ENCODE measurements around the gene TOMM20.

The TOMM20 gene

DNA sequence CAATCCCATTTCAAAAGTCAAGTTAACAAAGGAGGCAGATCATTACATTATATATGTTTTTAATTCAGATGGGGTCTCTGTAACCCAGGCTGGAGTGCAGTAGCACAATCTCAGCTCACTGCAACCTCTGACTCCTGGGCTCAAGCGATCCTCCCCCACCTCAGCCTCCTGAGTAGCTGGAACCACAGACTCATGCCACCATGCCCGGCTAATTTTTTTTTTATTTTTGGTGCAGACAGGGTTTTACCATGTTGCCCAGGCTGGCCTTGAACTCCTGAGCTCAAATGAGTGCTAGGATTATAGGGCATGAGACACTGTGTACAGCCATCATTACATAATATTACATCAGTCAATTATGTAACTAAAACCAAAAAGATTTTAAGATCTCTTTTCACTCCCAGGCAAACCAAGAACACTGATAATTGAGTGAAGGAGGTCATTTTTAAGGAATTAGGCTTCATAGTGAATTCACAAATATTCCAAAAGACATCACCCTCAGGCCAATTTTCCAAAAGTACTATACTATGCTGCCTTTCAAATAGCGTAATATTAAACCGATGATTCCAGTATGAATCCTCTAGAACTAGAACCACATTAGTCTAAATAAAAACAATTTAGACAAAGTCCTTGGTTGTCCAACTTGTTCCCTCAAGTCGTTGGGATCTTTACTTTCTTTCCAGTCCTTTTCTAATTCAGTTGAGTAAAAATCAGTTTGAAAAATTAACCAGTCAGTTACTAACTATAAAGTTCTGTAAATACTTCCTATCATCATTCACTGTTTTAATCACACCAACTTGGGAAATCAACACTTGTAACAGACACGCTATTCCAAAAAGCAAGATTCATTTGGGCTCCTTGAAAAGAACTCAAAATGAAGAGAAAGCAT lies 16.1 kb downstream of the TOMM20 start:
- TF ChIP-seq, protein P1, sequence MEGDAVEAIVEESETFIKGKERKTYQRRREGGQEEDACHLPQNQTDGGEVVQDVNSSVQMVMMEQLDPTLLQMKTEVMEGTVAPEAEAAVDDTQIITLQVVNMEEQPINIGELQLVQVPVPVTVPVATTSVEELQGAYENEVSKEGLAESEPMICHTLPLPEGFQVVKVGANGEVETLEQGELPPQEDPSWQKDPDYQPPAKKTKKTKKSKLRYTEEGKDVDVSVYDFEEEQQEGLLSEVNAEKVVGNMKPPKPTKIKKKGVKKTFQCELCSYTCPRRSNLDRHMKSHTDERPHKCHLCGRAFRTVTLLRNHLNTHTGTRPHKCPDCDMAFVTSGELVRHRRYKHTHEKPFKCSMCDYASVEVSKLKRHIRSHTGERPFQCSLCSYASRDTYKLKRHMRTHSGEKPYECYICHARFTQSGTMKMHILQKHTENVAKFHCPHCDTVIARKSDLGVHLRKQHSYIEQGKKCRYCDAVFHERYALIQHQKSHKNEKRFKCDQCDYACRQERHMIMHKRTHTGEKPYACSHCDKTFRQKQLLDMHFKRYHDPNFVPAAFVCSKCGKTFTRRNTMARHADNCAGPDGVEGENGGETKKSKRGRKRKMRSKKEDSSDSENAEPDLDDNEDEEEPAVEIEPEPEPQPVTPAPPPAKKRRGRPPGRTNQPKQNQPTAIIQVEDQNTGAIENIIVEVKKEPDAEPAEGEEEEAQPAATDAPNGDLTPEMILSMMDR (IDR thresholded peaks at IDR 0.05; ENCODE audit: low read depth, low read length) = no peak
- Histone ChIP-seq H3K9me3 (ENCODE audit: severe bottlenecking) (no peaks in the 10 kb centered on the region), H3K27me3 (ENCODE audit: insufficient read depth, low read depth, severe bottlenecking) (no peaks in the 10 kb centered on the region), H3K4me3 (ENCODE audit: low read depth, low read length) (no peak overlapping the region), H3K36me3 (peaks cover 88% of the 10 kb centered on the region), H3K27ac (no peak overlapping the region)
- no peak for DNase-seq

DNA sequence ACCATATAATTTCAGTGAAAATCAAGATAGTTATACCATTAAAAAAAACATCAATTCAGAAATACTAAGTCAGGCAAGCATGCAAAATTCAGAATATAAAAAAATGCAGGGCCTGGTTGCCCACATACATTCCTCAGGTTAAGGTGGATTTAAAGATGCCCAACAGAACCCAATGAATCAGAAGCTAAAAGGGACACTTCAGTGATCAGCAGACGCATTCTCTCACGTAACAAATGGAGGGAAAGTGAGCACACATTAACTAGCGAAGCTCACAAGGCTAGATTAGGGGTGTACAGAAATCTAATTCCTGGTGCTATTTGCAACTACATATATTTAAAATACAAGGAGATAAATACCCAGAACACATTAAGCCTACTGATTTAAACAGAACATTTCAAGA lies 17.5 kb downstream of the TOMM20 start:
- Histone ChIP-seq H3K36me3 (peaks cover 78% of the 10 kb centered on the region), H3K9me3 (ENCODE audit: severe bottlenecking) (no peaks in the 10 kb centered on the region), H3K27ac (no peak overlapping the region), H3K4me3 (ENCODE audit: low read depth, low read length) (no peak overlapping the region), H3K27me3 (ENCODE audit: insufficient read depth, low read depth, severe bottlenecking) (no peaks in the 10 kb centered on the region)
- DNase-seq = no peak
- TF ChIP-seq, protein P1 (IDR thresholded peaks at IDR 0.05; ENCODE audit: low read depth, low read length) = no peak

DNA sequence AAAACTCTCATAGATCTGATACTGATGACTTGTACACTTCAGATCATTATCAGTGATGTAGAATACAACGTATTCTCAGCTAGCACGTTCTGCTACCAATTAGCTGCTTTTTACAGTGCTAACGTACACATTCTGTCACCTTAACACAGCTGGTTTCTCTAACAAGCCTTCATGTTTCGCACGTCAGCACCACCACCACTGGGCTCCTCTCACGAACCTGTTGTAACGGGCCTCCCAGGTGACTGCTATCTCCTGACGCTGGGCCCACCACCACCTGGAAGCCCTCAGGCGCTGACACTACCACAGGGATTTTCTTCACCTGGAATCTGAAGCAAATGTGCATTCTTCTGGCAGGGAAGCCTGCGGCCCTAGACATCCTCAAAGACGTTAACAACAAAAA lies 19.8 kb downstream of the TOMM20 start:
- H3K27me3 ChIP-seq (ENCODE audit: insufficient read depth, low read depth, severe bottlenecking) = no peaks in the 10 kb centered on the region
- H3K36me3 ChIP-seq = peaks cover 58% of the 10 kb centered on the region
- no peak for DNase-seq
- no peak overlapping the region for H3K27ac ChIP-seq
- TF ChIP-seq, protein P1 (IDR thresholded peaks at IDR 0.05; ENCODE audit: low read depth, low read length) = no peak
- H3K4me3 ChIP-seq (ENCODE audit: low read depth, low read length) = no peak overlapping the region
- no peaks in the 10 kb centered on the region for H3K9me3 ChIP-seq (ENCODE audit: severe bottlenecking)

DNA sequence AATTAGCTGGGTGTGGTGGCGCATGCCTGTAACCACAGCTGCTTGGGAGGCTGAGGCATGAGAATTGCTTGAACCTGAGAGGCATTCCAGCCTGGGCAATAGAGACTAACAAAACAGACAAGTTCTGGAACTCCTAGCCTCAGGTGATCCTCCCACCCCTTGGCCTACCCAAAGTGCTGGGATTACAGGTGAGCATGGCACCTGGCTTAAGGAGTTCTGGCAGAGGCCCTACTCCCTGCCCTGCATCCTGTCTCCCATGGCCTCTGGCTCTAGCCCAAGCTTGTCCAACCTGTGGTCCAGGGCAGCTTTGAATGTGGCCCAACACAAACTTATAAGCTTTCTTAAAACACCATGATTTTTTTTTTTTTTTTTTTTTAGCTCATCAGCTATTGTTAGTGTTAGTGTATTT lies 20.4 kb downstream of the TOMM20 start:
- H3K9me3 ChIP-seq (ENCODE audit: severe bottlenecking) = no peaks in the 10 kb centered on the region

DNA sequence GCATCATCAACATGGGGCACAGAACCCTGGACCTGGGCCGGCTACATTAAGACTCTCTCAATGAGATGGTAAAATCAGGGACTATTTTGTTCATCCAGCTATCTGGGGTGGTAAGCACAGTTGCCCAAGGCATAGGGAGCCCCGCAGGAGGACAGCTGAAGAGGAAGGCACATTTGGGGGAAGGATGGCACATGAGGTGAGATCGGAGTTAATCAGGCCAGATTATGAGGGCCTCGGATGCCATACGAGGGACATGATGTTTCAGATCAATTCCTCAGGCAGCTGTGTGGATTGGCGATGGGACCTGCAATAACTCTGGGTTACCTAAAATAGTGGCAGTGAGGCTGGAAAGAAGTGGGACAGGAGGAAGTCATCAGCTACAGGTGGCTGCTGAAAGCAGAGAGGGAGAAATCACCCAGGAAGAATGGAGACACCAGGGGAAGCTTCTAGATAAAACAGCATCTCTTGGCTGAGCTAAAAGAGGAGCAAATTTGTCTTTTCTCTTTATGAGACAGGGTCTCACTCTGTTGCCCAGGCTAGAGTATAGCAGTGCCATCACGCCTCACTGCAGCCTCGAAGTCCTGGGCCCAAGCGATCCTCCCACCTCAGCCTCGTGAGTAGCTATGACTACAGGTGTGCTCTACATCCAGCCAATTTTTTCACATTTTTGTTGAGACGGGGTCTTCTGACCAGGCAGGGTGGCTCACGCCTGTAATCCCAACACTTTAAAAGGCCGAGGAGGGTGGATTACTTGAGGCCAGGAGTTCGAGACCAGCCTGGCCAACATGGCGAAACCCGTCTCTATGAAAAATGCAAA lies 21.1 kb downstream of the TOMM20 start:
- Histone ChIP-seq H3K27me3 (ENCODE audit: insufficient read depth, low read depth, severe bottlenecking) (no peaks in the 10 kb centered on the region), H3K9me3 (ENCODE audit: severe bottlenecking) (no peaks in the 10 kb centered on the region), H3K4me3 (ENCODE audit: low read depth, low read length) (no peak overlapping the region), H3K27ac (no peak overlapping the region), H3K36me3 (peaks cover 45% of the 10 kb centered on the region)
- TF ChIP-seq, protein P1 (IDR thresholded peaks at IDR 0.05; ENCODE audit: low read depth, low read length) = no peak
- DNase-seq = no peak

More for the DNA sequence above, 20.4 kb downstream of the TOMM20 start:
- TF ChIP-seq, protein P1 (IDR thresholded peaks at IDR 0.05; ENCODE audit: low read depth, low read length) = no peak
- no peak for DNase-seq
- no peaks in the 10 kb centered on the region for H3K27me3 ChIP-seq (ENCODE audit: insufficient read depth, low read depth, severe bottlenecking)
- H3K4me3 ChIP-seq (ENCODE audit: low read depth, low read length) = no peak overlapping the region
- H3K27ac ChIP-seq = no peak overlapping the region
- H3K36me3 ChIP-seq = peaks cover 51% of the 10 kb centered on the region

Data from WERI-Rb-1 (cell line).